Panc1 (cell line): Measurements from ENCODE around the gene ABCG1. TPM values are rescaled to one million over a fixed set of nuclear protein-coding genes. Genes with fewer than 3 reads are reported as not detected.

ENCODE experiments used
- ATAC-seq: fragments of 200-7000 bp; cut with Tn5 transposase; 2 replicates; pipeline ENCODE4 v1.9.1; 2020; ENCODE audit warnings: mild to moderate bottlenecking, moderate library complexity
- BruUV-seq: library from RNA; stranded (reverse); fragments of 400-500 nt; replicated peaks from 2 replicates; lab custom pipeline; 2021; lab: Mats Ljungman, UMichigan
- CTCF ChIA-PET: fragments of 300-600 bp; sonication (Branson Sonifier 250); formaldehyde crosslinking; loops from one replicate; lab custom pipeline; 2022; ENCODE audit warnings: antibody characterized with exemption; lab: Charles Lee
- POLR2A ChIA-PET: fragments of 300-600 bp; sonication (Branson Sonifier 250); formaldehyde crosslinking; loops from one replicate; lab custom pipeline; 2022; ENCODE audit warnings: antibody characterized with exemption; lab: Charles Lee
- DNase-seq: peaks from one replicate; pipeline ENCODE4 v3.0.0-alpha.2; 2010; ENCODE audit warnings: low read depth, low spot score
- H3K27ac ChIP-seq: 2 replicates; pipeline ENCODE4 v1.5.1; 2011; ENCODE audit warnings: mild to moderate bottlenecking, low read length, inconsistent platforms
- H3K27me3 ChIP-seq: fragments of 200-500 bp; sonication (Bioruptor generic); 2 replicates; pipeline ENCODE4 v1.6.0; 2014; ENCODE audit warnings: low read length, inconsistent platforms; ENCODE audit not compliant: control insufficient read depth, insufficient read depth
- H3K36me3 ChIP-seq: fragments of 200-500 bp; sonication (Bioruptor generic); 2 replicates; pipeline ENCODE4 v1.5.1; 2014; ENCODE audit warnings: inconsistent platforms, mild to moderate bottlenecking, low read length, moderate library complexity; ENCODE audit not compliant: control insufficient read depth, insufficient read depth
- H3K4me1 ChIP-seq: 2 replicates; pipeline ENCODE4 v1.5.1; 2011; ENCODE audit warnings: inconsistent platforms, mild to moderate bottlenecking, low read length, moderate library complexity; ENCODE audit not compliant: control insufficient read depth, insufficient read depth
- H3K4me3 ChIP-seq, 2 experiments: 2 replicates each; pipeline ENCODE4 v1.5.1; 2011 to 2012; ENCODE audit warnings: low read depth in 2 of 2, low read length in 2 of 2, mild to moderate bottlenecking in 2 of 2, inconsistent platforms in 1 of 2, moderate library complexity in 1 of 2
- H3K9me3 ChIP-seq: fragments of 200-500 bp; sonication (Bioruptor generic); 2 replicates; pipeline ENCODE4 v1.5.1; 2014; ENCODE audit warnings: low read depth, mild to moderate bottlenecking, inconsistent platforms, low read length, moderate library complexity; ENCODE audit not compliant: control insufficient read depth, insufficient read depth
- POLR2AphosphoS5 ChIP-seq: IDR thresholded peaks from 2 replicates; pipeline ENCODE4 v1.6.1; 2012; ENCODE audit warnings: mild to moderate bottlenecking, low read depth, low read length, moderate library complexity
- SIN3A ChIP-seq: IDR thresholded peaks from 2 replicates; pipeline ENCODE4 v1.6.1; 2012; ENCODE audit warnings: low read depth, mild to moderate bottlenecking, low read length, moderate library complexity, borderline replicate concordance; ENCODE audit not compliant: insufficient read depth
- TCF7L2 ChIP-seq: IDR thresholded peaks from 2 replicates; pipeline ENCODE4 v1.6.1; 2011; ENCODE audit warnings: mild to moderate bottlenecking, low read depth, low read length, inconsistent platforms
- in situ Hi-C: cut with HindIII; loops from 2 replicates; pipeline ENCODE4 v1.10.0; 2016; ENCODE audit warnings: low sequenced_read_pairs, low pct_unique_long_range_greater_than_20kb
- intact Hi-C: fragments of 100-400 bp; cut with micrococcal nuclease; formaldehyde crosslinking; loops from one replicate; pipeline ENCODE4 v1.10.0; 2022; ENCODE audit not compliant: unreplicated experiment
- total RNA-seq: library from RNA; stranded (reverse); gene quantifications from one replicate; pipeline ENCODE4 v1.2.1, GENCODE V29; 2021; ENCODE audit not compliant: unreplicated experiment
- TF ChIP-seq, protein P1 (sequence below): fragments of 450-650 bp; IDR thresholded peaks from 2 replicates; pipeline ENCODE4 v1.5.1; 2017; ENCODE audit warnings: mild to moderate bottlenecking
- TF ChIP-seq, protein P2 (sequence below), 2 experiments: IDR thresholded peaks; 2 replicates each; pipeline ENCODE4 v1.6.1; 2011 to 2012; ENCODE audit warnings: low read depth in 2 of 2, control low read depth in 1 of 2, low read length in 1 of 2, mild to moderate bottlenecking in 1 of 2, moderate library complexity in 1 of 2; ENCODE audit not compliant: insufficient read depth in 1 of 2

ABCG1 gene
- total RNA-seq, 1 experiment from 2014 or later = 0.80 TPM

DNA sequence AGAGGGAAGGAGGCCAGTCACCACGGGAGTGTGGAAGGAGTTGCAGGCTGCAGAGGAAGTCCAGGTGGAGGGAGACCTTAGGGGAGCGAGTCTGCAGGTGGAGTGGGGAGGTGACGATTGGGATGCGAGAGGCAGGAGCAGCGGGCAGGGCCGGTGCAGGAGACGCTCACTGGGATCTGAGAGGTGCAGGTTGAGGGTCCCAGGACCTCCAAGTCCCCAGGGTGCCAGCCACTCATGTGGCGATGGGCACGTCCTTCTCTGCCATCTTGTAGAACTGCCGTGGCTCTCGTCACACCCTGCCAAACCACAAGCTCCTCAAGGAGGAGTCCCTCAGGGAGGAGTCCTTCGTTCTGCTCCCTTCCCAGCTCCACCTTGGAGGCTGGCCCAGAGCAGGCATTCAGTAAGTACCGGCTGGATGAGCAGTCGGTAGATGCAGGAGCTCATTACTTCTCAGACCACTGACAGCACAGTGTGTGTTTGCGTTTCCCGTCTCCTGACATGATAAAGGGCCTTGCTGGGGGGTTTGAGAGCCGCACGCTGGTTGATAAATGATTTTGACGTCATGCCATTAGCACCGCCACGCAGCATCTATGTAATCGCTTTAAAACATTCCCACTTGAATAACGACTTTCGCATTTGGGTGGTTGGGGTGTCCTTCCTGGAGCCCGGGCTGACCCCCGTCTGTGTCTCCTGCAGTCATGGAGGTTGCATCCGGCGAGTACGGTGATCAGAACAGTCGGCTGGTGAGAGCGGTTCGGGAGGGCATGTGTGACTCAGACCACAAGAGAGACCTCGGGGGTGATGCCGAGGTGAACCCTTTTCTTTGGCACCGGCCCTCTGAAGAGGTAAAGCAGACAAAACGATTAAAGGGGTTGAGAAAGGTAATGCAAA is 68.5 kb downstream of the ABCG1 start:
- in situ Hi-C loops = no loop called here
- POLR2A ChIA-PET = no interaction called here
- Histone ChIP-seq H3K27ac (no peak overlapping the region), H3K4me3 (no peak overlapping the region), H3K36me3 (no peaks in the 10 kb centered on the region), H3K9me3 (no peaks in the 10 kb centered on the region), H3K27me3 (no peaks in the 10 kb centered on the region), H3K4me1 (no peaks in the 10 kb centered on the region)
- intact Hi-C loops = no loop called here
- CTCF ChIA-PET = interaction anchor here (0.7 kb wide), 1 partner anchor 9 kb away, joined by 7 read pairs; no protein-coding TSS in a partner anchor
- BruUV-seq = no TSS peak
- ATAC-seq (no peak), DNase-seq (no peak)
- TF ChIP-seq POLR2AphosphoS5 (no peak), TCF7L2 (no peak), SIN3A (no peak)
- TF ChIP-seq, protein P1, sequence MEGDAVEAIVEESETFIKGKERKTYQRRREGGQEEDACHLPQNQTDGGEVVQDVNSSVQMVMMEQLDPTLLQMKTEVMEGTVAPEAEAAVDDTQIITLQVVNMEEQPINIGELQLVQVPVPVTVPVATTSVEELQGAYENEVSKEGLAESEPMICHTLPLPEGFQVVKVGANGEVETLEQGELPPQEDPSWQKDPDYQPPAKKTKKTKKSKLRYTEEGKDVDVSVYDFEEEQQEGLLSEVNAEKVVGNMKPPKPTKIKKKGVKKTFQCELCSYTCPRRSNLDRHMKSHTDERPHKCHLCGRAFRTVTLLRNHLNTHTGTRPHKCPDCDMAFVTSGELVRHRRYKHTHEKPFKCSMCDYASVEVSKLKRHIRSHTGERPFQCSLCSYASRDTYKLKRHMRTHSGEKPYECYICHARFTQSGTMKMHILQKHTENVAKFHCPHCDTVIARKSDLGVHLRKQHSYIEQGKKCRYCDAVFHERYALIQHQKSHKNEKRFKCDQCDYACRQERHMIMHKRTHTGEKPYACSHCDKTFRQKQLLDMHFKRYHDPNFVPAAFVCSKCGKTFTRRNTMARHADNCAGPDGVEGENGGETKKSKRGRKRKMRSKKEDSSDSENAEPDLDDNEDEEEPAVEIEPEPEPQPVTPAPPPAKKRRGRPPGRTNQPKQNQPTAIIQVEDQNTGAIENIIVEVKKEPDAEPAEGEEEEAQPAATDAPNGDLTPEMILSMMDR = no peak
- TF ChIP-seq, protein P2, sequence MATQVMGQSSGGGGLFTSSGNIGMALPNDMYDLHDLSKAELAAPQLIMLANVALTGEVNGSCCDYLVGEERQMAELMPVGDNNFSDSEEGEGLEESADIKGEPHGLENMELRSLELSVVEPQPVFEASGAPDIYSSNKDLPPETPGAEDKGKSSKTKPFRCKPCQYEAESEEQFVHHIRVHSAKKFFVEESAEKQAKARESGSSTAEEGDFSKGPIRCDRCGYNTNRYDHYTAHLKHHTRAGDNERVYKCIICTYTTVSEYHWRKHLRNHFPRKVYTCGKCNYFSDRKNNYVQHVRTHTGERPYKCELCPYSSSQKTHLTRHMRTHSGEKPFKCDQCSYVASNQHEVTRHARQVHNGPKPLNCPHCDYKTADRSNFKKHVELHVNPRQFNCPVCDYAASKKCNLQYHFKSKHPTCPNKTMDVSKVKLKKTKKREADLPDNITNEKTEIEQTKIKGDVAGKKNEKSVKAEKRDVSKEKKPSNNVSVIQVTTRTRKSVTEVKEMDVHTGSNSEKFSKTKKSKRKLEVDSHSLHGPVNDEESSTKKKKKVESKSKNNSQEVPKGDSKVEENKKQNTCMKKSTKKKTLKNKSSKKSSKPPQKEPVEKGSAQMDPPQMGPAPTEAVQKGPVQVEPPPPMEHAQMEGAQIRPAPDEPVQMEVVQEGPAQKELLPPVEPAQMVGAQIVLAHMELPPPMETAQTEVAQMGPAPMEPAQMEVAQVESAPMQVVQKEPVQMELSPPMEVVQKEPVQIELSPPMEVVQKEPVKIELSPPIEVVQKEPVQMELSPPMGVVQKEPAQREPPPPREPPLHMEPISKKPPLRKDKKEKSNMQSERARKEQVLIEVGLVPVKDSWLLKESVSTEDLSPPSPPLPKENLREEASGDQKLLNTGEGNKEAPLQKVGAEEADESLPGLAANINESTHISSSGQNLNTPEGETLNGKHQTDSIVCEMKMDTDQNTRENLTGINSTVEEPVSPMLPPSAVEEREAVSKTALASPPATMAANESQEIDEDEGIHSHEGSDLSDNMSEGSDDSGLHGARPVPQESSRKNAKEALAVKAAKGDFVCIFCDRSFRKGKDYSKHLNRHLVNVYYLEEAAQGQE (IDR thresholded peaks at IDR 0.05; ENCODE audit: insufficient read depth in 1 of 2, low read depth in 2 of 2, low read length in 1 of 2) = no peak

DNA sequence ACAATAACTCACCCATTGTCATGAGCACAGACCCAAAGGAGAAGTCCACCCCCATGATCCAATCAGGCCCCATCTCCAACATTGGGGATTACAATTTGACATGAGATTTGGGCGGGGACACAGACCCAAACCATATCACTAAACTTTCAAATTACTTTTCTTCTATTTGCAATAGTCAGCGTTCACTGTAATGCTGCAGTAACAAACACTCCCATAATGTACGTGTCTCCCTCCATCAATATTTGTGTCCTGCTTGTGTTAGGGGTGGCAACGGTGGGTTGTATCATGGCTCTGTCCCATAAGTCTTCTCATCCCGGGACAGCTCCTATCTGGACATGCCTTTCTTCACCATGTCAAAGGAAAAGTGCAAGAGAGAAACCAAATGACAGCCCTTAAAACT is 70.0 kb downstream of the ABCG1 start:
- no peaks in the 10 kb centered on the region for H3K36me3 ChIP-seq
- ChIA-PET CTCF (no interaction called here), POLR2A (no interaction called here)
- H3K4me1 ChIP-seq = no peaks in the 10 kb centered on the region
- in situ Hi-C loops (no loop called here), intact Hi-C loops (no loop called here)
- BruUV-seq = no TSS peak
- H3K27ac ChIP-seq = no peak overlapping the region
- H3K9me3 ChIP-seq = no peaks in the 10 kb centered on the region
- ATAC-seq (no peak), DNase-seq (no peak)
- TF ChIP-seq POLR2AphosphoS5 (no peak), SIN3A (no peak), TCF7L2 (no peak)
- TF ChIP-seq, protein P1 = no peak
- TF ChIP-seq, protein P2 (IDR thresholded peaks at IDR 0.05; ENCODE audit: insufficient read depth in 1 of 2, low read depth in 2 of 2, low read length in 1 of 2) = no peak
- H3K27me3 ChIP-seq = no peaks in the 10 kb centered on the region
- no peak overlapping the region for H3K4me3 ChIP-seq
